ENCODE data around the gene SFTPA1. TPM values are rescaled to one million over a fixed set of nuclear protein-coding genes. Genes with fewer than 3 reads are reported as not detected.

Gene SFTPA1
- total and polyA plus RNA-seq, 2 of the 13 experiments (the other 11 are each of a cell fraction or from before 2014, with no cell fraction given) = not detected

DNA sequence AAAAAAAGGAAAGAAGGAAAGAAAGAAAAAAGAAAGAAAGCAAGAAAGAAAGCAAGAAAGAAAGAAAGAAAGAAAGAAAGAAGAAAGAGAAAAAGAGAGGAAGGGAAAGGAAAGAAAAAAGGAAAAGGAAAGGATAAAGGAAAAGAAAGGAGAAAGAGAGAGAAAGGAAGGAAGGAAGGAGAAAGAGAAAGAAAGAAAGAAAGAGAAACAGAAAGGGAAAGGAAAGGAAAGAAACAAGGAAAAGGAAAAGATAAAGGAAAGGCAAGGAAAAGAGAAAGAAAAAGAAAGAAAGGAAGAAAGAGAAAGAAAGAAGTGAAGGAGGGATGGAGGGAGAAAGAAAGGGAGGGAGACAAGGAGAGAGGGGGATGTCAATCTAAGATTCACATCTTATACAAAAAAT, 29.7 kb upstream of the SFTPA1 start (continued):
- TF ChIP-seq, protein P1, sequence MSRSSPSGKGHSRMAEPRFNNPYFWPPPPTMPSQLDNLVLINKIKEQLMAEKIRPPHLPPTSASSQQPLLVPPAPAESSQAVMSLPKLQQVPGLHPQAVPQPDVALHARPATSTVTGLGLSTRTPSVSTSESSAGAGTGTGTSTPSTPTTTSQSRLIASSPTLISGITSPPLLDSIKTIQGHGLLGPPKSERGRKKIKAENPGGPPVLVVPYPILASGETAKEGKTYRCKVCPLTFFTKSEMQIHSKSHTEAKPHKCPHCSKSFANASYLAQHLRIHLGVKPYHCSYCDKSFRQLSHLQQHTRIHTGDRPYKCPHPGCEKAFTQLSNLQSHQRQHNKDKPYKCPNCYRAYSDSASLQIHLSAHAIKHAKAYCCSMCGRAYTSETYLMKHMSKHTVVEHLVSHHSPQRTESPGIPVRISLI (CRISPR knock-in tag; IDR thresholded peaks at IDR 0.05; ENCODE audit: borderline replicate concordance) = no peak
- TF ChIP-seq GPN1 (CRISPR knock-in tag; IDR thresholded peaks at IDR 0.05; ENCODE audit: borderline replicate concordance) (no peak), ZFP36L1 (CRISPR knock-in tag; IDR thresholded peaks at IDR 0.05) (no peak), NPAS2 (CRISPR knock-in tag; IDR thresholded peaks at IDR 0.05; ENCODE audit: borderline replicate concordance) (no peak), BRD4 (CRISPR knock-in tag; IDR thresholded peaks at IDR 0.05) (no peak)

DNA sequence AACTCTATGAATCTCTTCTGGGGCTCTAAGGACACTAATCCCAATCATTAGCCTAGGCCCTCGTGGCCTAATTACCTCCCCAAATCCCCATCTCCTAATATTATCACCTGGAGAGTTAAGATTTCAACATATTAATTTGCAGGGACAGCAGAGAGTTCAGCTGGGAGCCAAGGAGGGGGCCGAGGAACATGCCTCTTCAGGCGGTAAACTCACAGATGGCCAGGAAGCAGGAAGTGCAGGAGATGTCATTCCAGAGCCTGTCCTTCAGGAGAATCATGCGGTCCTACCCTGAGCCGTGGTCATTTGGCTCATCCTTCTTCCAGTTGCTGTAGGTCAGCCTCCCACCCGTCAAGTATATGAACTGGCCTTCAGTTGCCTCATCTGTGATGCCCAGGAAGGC, 28.6 kb upstream of the SFTPA1 start:
- no peak for TF ChIP-seq ZNF703 (CRISPR knock-in tag; IDR thresholded peaks at IDR 0.05; ENCODE audit: borderline replicate concordance)
- no peak for TF ChIP-seq SAP130 (CRISPR knock-in tag; IDR thresholded peaks at IDR 0.05; ENCODE audit: low read depth)
- TF ChIP-seq, protein P2, sequence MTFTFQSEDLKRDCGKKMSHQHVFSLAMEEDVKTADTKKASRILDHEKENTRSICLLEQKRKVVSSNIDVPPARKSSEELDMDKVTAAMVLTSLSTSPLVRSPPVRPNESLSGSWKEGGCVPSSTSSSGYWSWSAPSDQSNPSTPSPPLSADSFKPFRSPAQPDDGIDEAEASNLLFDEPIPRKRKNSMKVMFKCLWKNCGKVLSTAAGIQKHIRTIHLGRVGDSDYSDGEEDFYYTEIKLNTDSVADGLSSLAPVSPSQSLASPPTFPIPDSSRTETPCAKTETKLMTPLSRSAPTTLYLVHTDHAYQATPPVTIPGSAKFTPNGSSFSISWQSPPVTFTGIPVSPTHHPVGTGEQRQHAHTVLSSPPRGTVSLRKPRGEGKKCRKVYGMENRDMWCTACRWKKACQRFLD (CRISPR knock-in tag; IDR thresholded peaks at IDR 0.05; ENCODE audit: borderline replicate concordance) = no peak
- TF ChIP-seq ZMAT3 (CRISPR knock-in tag; conservative IDR thresholded peaks at IDR 0.05) = no peak
- TF ChIP-seq DR1 (CRISPR knock-in tag; IDR thresholded peaks at IDR 0.05) = no peak
- no peak for TF ChIP-seq ZNF510 (CRISPR knock-in tag; IDR thresholded peaks at IDR 0.05; ENCODE audit: low read depth)
- no peak for TF ChIP-seq TEAD2 (CRISPR knock-in tag; IDR thresholded peaks at IDR 0.05)
- TF ChIP-seq, protein P3, sequence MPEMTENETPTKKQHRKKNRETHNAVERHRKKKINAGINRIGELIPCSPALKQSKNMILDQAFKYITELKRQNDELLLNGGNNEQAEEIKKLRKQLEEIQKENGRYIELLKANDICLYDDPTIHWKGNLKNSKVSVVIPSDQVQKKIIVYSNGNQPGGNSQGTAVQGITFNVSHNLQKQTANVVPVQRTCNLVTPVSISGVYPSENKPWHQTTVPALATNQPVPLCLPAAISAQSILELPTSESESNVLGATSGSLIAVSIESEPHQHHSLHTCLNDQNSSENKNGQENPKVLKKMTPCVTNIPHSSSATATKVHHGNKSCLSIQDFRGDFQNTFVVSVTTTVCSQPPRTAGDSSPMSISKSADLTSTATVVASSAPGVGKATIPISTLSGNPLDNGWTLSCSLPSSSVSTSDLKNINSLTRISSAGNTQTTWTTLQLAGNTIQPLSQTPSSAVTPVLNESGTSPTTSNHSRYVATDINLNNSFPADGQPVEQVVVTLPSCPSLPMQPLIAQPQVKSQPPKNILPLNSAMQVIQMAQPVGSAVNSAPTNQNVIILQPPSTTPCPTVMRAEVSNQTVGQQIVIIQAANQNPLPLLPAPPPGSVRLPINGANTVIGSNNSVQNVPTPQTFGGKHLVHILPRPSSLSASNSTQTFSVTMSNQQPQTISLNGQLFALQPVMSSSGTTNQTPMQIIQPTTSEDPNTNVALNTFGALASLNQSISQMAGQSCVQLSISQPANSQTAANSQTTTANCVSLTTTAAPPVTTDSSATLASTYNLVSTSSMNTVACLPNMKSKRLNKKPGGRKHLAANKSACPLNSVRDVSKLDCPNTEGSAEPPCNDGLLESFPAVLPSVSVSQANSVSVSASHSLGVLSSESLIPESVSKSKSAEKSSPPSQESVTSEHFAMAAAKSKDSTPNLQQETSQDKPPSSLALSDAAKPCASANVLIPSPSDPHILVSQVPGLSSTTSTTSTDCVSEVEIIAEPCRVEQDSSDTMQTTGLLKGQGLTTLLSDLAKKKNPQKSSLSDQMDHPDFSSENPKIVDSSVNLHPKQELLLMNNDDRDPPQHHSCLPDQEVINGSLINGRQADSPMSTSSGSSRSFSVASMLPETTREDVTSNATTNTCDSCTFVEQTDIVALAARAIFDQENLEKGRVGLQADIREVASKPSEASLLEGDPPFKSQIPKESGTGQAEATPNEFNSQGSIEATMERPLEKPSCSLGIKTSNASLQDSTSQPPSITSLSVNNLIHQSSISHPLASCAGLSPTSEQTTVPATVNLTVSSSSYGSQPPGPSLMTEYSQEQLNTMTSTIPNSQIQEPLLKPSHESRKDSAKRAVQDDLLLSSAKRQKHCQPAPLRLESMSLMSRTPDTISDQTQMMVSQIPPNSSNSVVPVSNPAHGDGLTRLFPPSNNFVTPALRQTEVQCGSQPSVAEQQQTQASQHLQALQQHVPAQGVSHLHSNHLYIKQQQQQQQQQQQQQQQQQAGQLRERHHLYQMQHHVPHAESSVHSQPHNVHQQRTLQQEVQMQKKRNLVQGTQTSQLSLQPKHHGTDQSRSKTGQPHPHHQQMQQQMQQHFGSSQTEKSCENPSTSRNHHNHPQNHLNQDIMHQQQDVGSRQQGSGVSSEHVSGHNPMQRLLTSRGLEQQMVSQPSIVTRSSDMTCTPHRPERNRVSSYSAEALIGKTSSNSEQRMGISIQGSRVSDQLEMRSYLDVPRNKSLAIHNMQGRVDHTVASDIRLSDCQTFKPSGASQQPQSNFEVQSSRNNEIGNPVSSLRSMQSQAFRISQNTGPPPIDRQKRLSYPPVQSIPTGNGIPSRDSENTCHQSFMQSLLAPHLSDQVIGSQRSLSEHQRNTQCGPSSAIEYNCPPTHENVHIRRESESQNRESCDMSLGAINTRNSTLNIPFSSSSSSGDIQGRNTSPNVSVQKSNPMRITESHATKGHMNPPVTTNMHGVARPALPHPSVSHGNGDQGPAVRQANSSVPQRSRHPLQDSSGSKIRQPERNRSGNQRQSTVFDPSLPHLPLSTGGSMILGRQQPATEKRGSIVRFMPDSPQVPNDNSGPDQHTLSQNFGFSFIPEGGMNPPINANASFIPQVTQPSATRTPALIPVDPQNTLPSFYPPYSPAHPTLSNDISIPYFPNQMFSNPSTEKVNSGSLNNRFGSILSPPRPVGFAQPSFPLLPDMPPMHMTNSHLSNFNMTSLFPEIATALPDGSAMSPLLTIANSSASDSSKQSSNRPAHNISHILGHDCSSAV (CRISPR knock-in tag; IDR thresholded peaks at IDR 0.05; ENCODE audit: borderline replicate concordance) = no peak
- no peak for TF ChIP-seq EZH2 (conservative IDR thresholded peaks at IDR 0.05; ENCODE audit: low read depth, low read length)
- Histone ChIP-seq H2AFZ (ENCODE audit: low read length) (no peak overlapping the region), H3K9me3 (ENCODE audit: low read length) (no peaks in the 10 kb centered on the region), H4K20me1 (ENCODE audit: insufficient read depth, low read length) (no peaks in the 10 kb centered on the region), H3K27ac (ENCODE audit: extremely low read length, insufficient read depth, low read length) (no peak overlapping the region), H3K27me3 (ENCODE audit: control insufficient read depth in 1 of 2, insufficient read depth in 2 of 2, low read length in 2 of 2) (peaks cover 0 to 1% of the 10 kb centered on the region in 2 experiments; a peak in 3 of 5 replicates), H3K79me2 (ENCODE audit: insufficient read depth, low read length) (no peaks in the 10 kb centered on the region), H3K4me2 (ENCODE audit: low read depth, low read length) (no peak overlapping the region), H3K36me3 (replicated peaks in 1 of 2; ENCODE audit: control insufficient read depth in 1 of 2, insufficient read depth in 2 of 2, low read length in 2 of 2) (no peaks in the 10 kb centered on the region), H3K4me1 (ENCODE audit: insufficient read depth, low read length) (no peaks in the 10 kb centered on the region), H3K4me3 (replicated peaks in 1 of 3; ENCODE audit: insufficient read depth in 1 of 3, low read depth in 2 of 3, low read length in 3 of 3) (no peak overlapping the region), H3K9ac (ENCODE audit: insufficient read depth, low read depth, low read length) (no peak overlapping the region)
- DNase-seq (ENCODE audit: low spot score) (no peak), FAIRE-seq (no peak), ATAC-seq (no peak)
- ChIA-PET CTCF (ENCODE audit: low intra/inter-chr PET ratio, low total read pairs) (no interaction called here), POLR2A (no interaction called here)
- intact Hi-C loops (cut with micrococcal nuclease; ENCODE audit: unreplicated experiment) = no loop called here
- no TSS peak for BruUV-seq (replicated peaks)
- in situ Hi-C loops (cut with HindIII; ENCODE audit: extremely low pct_ligation_motif_present, low pct_unique_long_range_greater_than_20kb) = no loop called here
- 21% methylated on average over 4 of the region's 6 CpGs for WGBS (ENCODE audit: low lambda C conversion rate)
